RCC 7860 (cell line): ENCODE results near the gene UBE2Q1.

Experiments
- DNase-seq: peaks from one replicate; pipeline ENCODE4 v3.0.0-alpha.2; 2015; ENCODE audit warnings: low spot score
- FAIRE-seq: peaks from 2 replicates; lab custom pipeline; 2012; peaks lifted over from hg19 to GRCh38; lab: Jason Lieb, UNC

The UBE2Q1 gene

DNA sequence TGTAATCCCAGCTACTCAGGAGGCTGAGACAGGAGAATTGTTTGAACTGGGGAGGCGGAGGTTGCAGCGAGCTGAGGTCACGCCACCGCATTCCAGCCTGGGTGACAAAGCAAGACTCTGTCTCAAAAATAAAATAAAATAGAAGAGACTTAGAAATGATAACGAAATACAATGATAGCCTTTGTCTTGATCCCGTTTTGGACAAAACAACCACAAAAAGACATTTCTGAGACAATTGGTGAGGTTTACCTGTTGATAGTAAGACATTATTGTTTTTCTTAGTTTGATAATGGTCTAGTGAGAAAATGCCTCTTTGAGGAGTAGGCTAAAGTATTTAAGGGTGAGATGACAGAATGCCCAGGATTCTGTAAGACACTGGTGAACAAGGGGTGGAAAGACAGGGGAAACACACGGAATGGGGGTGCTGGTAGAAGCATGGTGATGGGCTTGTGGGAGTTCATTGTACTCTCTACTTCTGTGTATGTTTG is 44.4 kb downstream of the UBE2Q1 start:
- no peak for DNase-seq
- FAIRE-seq: no peak

DNA sequence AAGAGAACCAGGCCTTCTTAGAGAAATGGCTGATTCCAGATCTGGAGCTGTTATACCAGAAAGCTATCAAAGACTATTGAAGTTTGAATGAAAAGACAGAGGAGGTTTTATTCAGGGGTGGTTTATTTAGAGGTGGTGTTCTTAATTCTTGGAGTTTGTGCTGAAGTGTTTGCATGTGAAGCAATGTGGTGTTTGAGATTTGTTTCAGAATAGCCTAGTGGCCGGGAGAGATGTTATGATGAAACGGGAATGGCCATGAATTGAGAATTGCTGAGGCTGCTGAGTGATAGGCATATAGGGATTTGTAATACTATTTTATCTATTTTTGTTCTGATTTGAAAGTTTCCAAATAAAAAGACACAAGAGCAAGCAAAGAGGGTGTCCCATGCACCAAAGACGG is 45.7 kb downstream of the UBE2Q1 start:
- DNase-seq (no peak), FAIRE-seq (no peak)

GRCh38 chr1:154503898-154504297 is 54.6 kb downstream of the UBE2Q1 start:
- no peak for DNase-seq
- no peak for FAIRE-seq

- no peak for DNase-seq
- FAIRE-seq: no peak
Measured at GRCh38 chr1:154502744-154503115, 55.7 kb downstream of the UBE2Q1 start.

GRCh38 chr1:154502066-154502743 is 56.3 kb downstream of the UBE2Q1 start, which contains the start of the genes SHE and TDRD10:
Gene SHE (minus strand): TSS chr1:154502412. CDS start chr1:154502026, 386 bp downstream.
Gene TDRD10 (plus strand): TSS chr1:154502219. CDS start chr1:154506904, 4,685 bp downstream.
- DNase-seq (no peak), FAIRE-seq (no peak)

DNA sequence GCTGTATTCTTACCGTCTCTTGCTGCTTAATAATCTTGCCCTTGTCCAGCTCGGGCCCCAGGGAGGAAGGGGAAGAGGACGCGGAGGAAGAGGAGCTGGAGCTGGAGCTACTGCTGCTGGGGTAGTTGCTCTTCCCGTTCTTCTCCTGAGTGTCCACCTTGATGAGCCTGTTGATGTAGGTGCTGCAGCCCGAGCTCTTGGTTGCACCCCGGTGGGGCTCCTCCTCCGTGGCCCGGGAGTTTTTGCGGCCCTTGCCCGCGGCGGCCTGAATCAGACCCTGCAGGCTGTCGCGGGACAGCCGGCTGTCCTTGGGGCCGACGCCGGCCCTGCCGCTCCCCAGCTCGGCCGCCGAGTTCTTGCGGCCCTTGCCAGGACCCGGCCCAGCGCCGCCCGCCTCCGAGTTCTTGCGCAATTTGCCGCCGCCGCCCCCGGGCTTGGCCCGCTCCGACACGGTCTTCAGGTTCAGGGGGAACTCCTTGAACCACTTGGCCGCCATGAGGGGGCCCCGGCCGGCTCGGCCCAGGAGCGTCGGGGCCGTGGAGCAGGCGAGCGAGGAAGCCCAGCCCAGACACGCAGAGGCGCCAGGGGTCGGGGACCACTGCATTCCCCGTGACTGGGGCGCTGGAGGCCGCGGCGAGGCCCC is 56.9 kb downstream of the UBE2Q1 start:
- no peak for FAIRE-seq
- DNase-seq: no peak

- FAIRE-seq (no peak), DNase-seq (no peak)
Measured at GRCh38 chr1:154500533-154500932, 57.9 kb downstream of the UBE2Q1 start.

DNA sequence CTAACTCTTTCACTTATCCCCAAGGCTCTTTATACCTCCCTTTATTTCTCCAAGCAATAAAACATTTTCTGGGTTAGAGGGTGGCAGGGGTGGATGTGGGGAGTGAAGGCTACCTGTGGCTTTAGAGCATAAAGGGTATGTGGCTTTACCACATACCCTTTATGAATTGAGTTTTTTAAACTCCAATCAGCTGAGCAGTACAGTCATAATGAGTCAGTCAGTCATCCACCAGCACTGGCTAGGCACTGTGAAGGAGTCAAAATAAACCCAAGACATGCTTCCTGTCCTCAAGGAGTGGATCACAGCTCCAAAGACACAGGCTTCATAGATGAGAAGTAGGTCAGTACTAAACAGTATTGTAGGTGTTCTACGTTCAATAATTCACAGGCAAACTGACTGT is 59.0 kb downstream of the UBE2Q1 start:
- DNase-seq (no peak), FAIRE-seq (no peak)
